IMR-90 (cell line): ENCODE results near the gene ESR2. TPM values are rescaled to one million over a fixed set of nuclear protein-coding genes. Genes with fewer than 3 reads are reported as not detected.

Experiments
- ATAC-seq: fragments of 200-7000 bp; cut with Tn5 transposase; 2 replicates; pipeline ENCODE4 v1.9.1; 2020; ENCODE audit warnings: low read depth, mild to moderate bottlenecking, moderate library complexity
- BruUV-seq: library from RNA; stranded (reverse); fragments of 400-500 nt; replicated peaks from 2 replicates; lab custom pipeline; 2021; lab: Mats Ljungman, UMichigan
- CTCF ChIA-PET: fragments of 300-600 bp; formaldehyde crosslinking; extraction: SDS; loops from one replicate; lab custom pipeline; 2021; ENCODE audit warnings: antibody characterized with exemption; lab: Yijun Ruan, JAX
- POLR2A ChIA-PET: fragments of 300-600 bp; sonication (Branson Sonifier 250); formaldehyde crosslinking; loops from one replicate; lab custom pipeline; 2022; ENCODE audit warnings: antibody characterized with exemption; ENCODE audit not compliant: unreplicated experiment; lab: Charles Lee
- DNase-seq: peaks from one replicate; pipeline ENCODE4 v3.0.0; 2013
- H2AFZ ChIP-seq: replicated peaks from 2 replicates; pipeline ENCODE3; 2013; ENCODE audit warnings: low read length, mild to moderate bottlenecking; ENCODE audit not compliant: poor library complexity
- H2AK5ac ChIP-seq: 2 replicates; pipeline ENCODE4 v1.6.1; 2013; ENCODE audit warnings: low read depth, low read length, inconsistent platforms
- H2AK9ac ChIP-seq: replicated peaks from 2 replicates; pipeline ENCODE3; 2013; ENCODE audit warnings: mild to moderate bottlenecking, low read depth, low read length, moderate library complexity; ENCODE audit not compliant: poor library complexity
- H2BK120ac ChIP-seq: 2 replicates; pipeline ENCODE4 v1.6.1; 2013; ENCODE audit warnings: low read depth, low read length, inconsistent platforms
- H2BK15ac ChIP-seq: 3 replicates; pipeline ENCODE4 v1.6.1; 2013; ENCODE audit warnings: low read depth, low read length, inconsistent platforms
- H2BK20ac ChIP-seq: 2 replicates; pipeline ENCODE4 v1.6.1; 2013; ENCODE audit warnings: low read depth, mild to moderate bottlenecking, inconsistent platforms, low read length, moderate library complexity
- H2BK5ac ChIP-seq: 2 replicates; pipeline ENCODE4 v1.6.1; 2013; ENCODE audit warnings: mild to moderate bottlenecking, low read depth, low read length, inconsistent platforms; ENCODE audit not compliant: poor library complexity, severe bottlenecking
- H3K14ac ChIP-seq: replicated peaks from 2 replicates; pipeline ENCODE4 v1.6.1; 2013; ENCODE audit warnings: low read depth, low read length, inconsistent platforms
- H3K18ac ChIP-seq: 2 replicates; pipeline ENCODE4 v1.6.1; 2013; ENCODE audit warnings: low read depth, low read length, control low read depth
- H3K23ac ChIP-seq: 2 replicates; pipeline ENCODE4 v1.6.1; 2013; ENCODE audit warnings: low read depth, low read length, inconsistent platforms
- H3K27ac ChIP-seq: 2 replicates; pipeline ENCODE4 v1.5.1; 2013; ENCODE audit warnings: mild to moderate bottlenecking, control low read depth, low read length; ENCODE audit not compliant: insufficient read depth
- H3K27me3 ChIP-seq: 2 replicates; pipeline ENCODE4 v1.6.1; 2013; ENCODE audit warnings: low read length; ENCODE audit not compliant: control insufficient read depth, insufficient read depth
- H3K36me3 ChIP-seq: 2 replicates; pipeline ENCODE4 v1.6.1; 2013; ENCODE audit warnings: low read length, mixed read lengths; ENCODE audit not compliant: control insufficient read depth, insufficient read depth
- H3K4ac ChIP-seq: 2 replicates; pipeline ENCODE4 v1.6.1; 2013; ENCODE audit warnings: low read depth, low read length, inconsistent platforms
- H3K4me1 ChIP-seq: 2 replicates; pipeline ENCODE4 v1.6.1; 2013; ENCODE audit warnings: low read length, mixed read lengths; ENCODE audit not compliant: control insufficient read depth, insufficient read depth
- H3K4me2 ChIP-seq: 2 replicates; pipeline ENCODE4 v1.6.1; 2013; ENCODE audit warnings: low read depth, mild to moderate bottlenecking, control low read depth, low read length, moderate library complexity
- H3K4me3 ChIP-seq: 2 replicates; pipeline ENCODE4 v1.5.1; 2013; ENCODE audit warnings: low read depth, mild to moderate bottlenecking, control low read depth, low read length, moderate library complexity; ENCODE audit not compliant: insufficient read depth
- H3K56ac ChIP-seq: 2 replicates; pipeline ENCODE4 v1.6.1; 2013; ENCODE audit warnings: low read length, inconsistent platforms; ENCODE audit not compliant: insufficient read depth; ENCODE audit errors: extremely low read depth
- H3K79me1 ChIP-seq, 2 experiments: 2 replicates each; pipeline ENCODE4 v1.6.1; 2013; ENCODE audit warnings: low read length in 2 of 2, inconsistent platforms in 1 of 2, low read depth in 1 of 2
- H3K9ac ChIP-seq: 2 replicates; pipeline ENCODE4 v1.6.1; 2013; ENCODE audit warnings: low read depth, low read length, control low read depth
- H3K9me1 ChIP-seq: 2 replicates; pipeline ENCODE4 v1.6.1; 2013; ENCODE audit warnings: low read length, inconsistent platforms; ENCODE audit not compliant: insufficient read depth
- H3K9me3 ChIP-seq: 2 replicates; pipeline ENCODE4 v1.6.1; 2013; ENCODE audit warnings: low read length; ENCODE audit not compliant: control insufficient read depth, insufficient read depth
- H4K20me1 ChIP-seq: 2 replicates; pipeline ENCODE4 v1.6.1; 2013; ENCODE audit warnings: low read length, inconsistent platforms; ENCODE audit not compliant: insufficient read depth
- H4K5ac ChIP-seq: 2 replicates; pipeline ENCODE4 v1.6.1; 2013; ENCODE audit warnings: mild to moderate bottlenecking, low read depth, low read length, control low read depth
- H4K8ac ChIP-seq, 2 experiments: 2 replicates each; pipeline ENCODE4 v1.6.1; 2013; ENCODE audit warnings: low read depth in 2 of 2, low read length in 2 of 2, control low read depth in 1 of 2, inconsistent platforms in 1 of 2
- H4K91ac ChIP-seq: 2 replicates; pipeline ENCODE4 v1.6.1; 2013; ENCODE audit warnings: low read depth, low read length, inconsistent platforms; ENCODE audit not compliant: insufficient read depth
- CEBPB ChIP-seq: IDR thresholded peaks from 2 replicates; pipeline ENCODE4 v1.6.1; 2012; ENCODE audit warnings: low read depth, low read length, improper control_type of control experiment
- CHD1 ChIP-seq: IDR thresholded peaks from 2 replicates; pipeline ENCODE4 v1.6.1; 2012; ENCODE audit warnings: low read depth, low read length, improper control_type of control experiment
- CTCF ChIP-seq: conservative IDR thresholded peaks from 2 replicates; pipeline ENCODE4 v1.5.1; 2012; ENCODE audit warnings: mild to moderate bottlenecking, low read depth, low read length, improper control_type of control experiment
- FOS ChIP-seq: fragments of 150-350 bp; IDR thresholded peaks from 2 replicates; pipeline ENCODE4 v1.6.1; 2016; ENCODE audit warnings: low read depth, low read length
- MAFK ChIP-seq: IDR thresholded peaks from 2 replicates; pipeline ENCODE4 v1.6.1; 2012; ENCODE audit warnings: low read depth, low read length, improper control_type of control experiment
- NFE2L2 ChIP-seq: fragments of 150-350 bp; IDR thresholded peaks from 2 replicates; pipeline ENCODE4 v1.6.1; 2016; ENCODE audit warnings: low read depth, mild to moderate bottlenecking, low read length
- RCOR1 ChIP-seq: IDR thresholded peaks from 2 replicates; pipeline ENCODE4 v1.6.1; 2012; ENCODE audit warnings: mild to moderate bottlenecking, low read length, improper control_type of control experiment; ENCODE audit not compliant: insufficient replicate concordance
- WGBS, 2 experiments: methylation state at CpG; one replicate each; pipeline versions ENCODE4 v1.1.5 to v1.1.7; 2013; ENCODE audit warnings: missing lambda C conversion rate in 2 of 2; ENCODE audit not compliant: insufficient read length in 1 of 2; ENCODE audit errors: extremely low coverage in 2 of 2; 5-methylcytosine and 5-hydroxymethylcytosine counted together
- dilution Hi-C: fragments of 300-500 bp; cut with HindIII; formaldehyde crosslinking; loops from one replicate; pipeline ENCODE4 v1.14.3; 2018; ENCODE audit warnings: low sequenced_read_pairs; ENCODE audit not compliant: unreplicated experiment
- in situ Hi-C: fragments of 300-500 bp; cut with MboI; formaldehyde crosslinking; loops from 3 replicates; pipeline ENCODE4 v1.14.3; 2019; ENCODE audit warnings: low sequenced_read_pairs, inconsistent platforms, mixed read lengths
- intact Hi-C: fragments of 100-400 bp; cut with micrococcal nuclease; formaldehyde crosslinking; loops from 2 replicates; pipeline ENCODE4 v1.10.0; 2022
- polyA plus RNA-seq, 3 experiments: library from polyadenylated mRNA; depleted of rRNA; stranded (reverse); fragments of >200 nt; gene quantifications; 2 replicates each; pipeline ENCODE4 v1.2.3, GENCODE V29; 2012; ENCODE audit warnings: low replicate concordance in 1 of 3
- total RNA-seq: library from RNA; depleted of rRNA; stranded (reverse); fragments of >200 nt; gene quantifications from 2 replicates; pipeline ENCODE4 v1.2.3, GENCODE V29; 2012

ESR2 gene
- total and polyA plus RNA-seq, 2 of the 4 experiments (the other 2 are of a cell fraction), result under 0.01 to 0.03 TPM

GRCh38 chr14:64191756-64192155 is 102.4 kb downstream of the ESR2 start:
- no peaks in the 10 kb centered on the region for H3K9me3 ChIP-seq
- peak overlapping the region; percentile 21; the same call in 1 of the 2 replicates for H2BK120ac ChIP-seq
- no peaks in the 10 kb centered on the region for H3K36me3 ChIP-seq
- intact Hi-C loops (loop anchor here (10.0 kb wide), 1 partner anchor 103 kb away; the partner anchor contains the start of gene ESR2), dilution Hi-C loops (no loop called here), in situ Hi-C loops (no loop called here)
- H2AK9ac ChIP-seq, result no peak overlapping the region
- peak overlapping the region; percentile 54; the same call in 1 of the 2 replicates for H3K14ac ChIP-seq
- H4K91ac ChIP-seq, result no peak overlapping the region
- POLR2A ChIA-PET, result no interaction called here
- TF ChIP-seq CEBPB (peak; percentile 83), FOS (peak; percentile 55; the same call in 1 of the 2 replicates), MAFK (peak; percentile 73), RCOR1 (peak; percentile 100), CHD1 (no peak), CTCF (no peak), NFE2L2 (peak; percentile 95)
- 0 out of 2 replicates have a peak overlapping the region, but pooled peaks have one; percentile 50 for H2BK20ac ChIP-seq
- no peak overlapping the region for H3K18ac ChIP-seq
- no peak overlapping the region for H3K27ac ChIP-seq
- no peaks in the 10 kb centered on the region for H3K27me3 ChIP-seq
- H3K4me1 ChIP-seq, result peaks cover 8% of the 10 kb centered on the region
- H4K8ac ChIP-seq, result peak overlapping the region in 1 of 2 experiments; percentile 60; a peak in 1 of 4 replicates
- DNase-seq (peak; percentile 96), ATAC-seq (peak; percentile 57)
- H4K20me1 ChIP-seq, result no peaks in the 10 kb centered on the region
- no peak overlapping the region for H3K23ac ChIP-seq
- H3K4ac ChIP-seq, result peak overlapping the region; percentile 48; the same call in 1 of the 2 replicates
- no peak overlapping the region for H2AK5ac ChIP-seq
- H3K4me3 ChIP-seq, result no peak overlapping the region
- no peak overlapping the region for H2BK5ac ChIP-seq
- no peak overlapping the region for H3K4me2 ChIP-seq
- no peak overlapping the region for H4K5ac ChIP-seq
- 0% methylated on average over 1 of the region's 2 CpGs; no CpG with 5 or more reads in 1 of the 2 experiments for WGBS, 2 experiments
- H2BK15ac ChIP-seq, result no peak overlapping the region
- no peak overlapping the region for H3K56ac ChIP-seq
- CTCF ChIA-PET, result no interaction called here
- no peak overlapping the region for H3K9ac ChIP-seq
- no TSS peak for BruUV-seq
- H2AFZ ChIP-seq, result no peak overlapping the region
- peaks cover 0 to 6% of the 10 kb centered on the region in 2 experiments; a peak in 1 of 4 replicates for H3K79me1 ChIP-seq
- peaks cover 13% of the 10 kb centered on the region for H3K9me1 ChIP-seq
